ENCODE results near the gene ABHD17C. TPM values are rescaled to one million over a fixed set of nuclear protein-coding genes. Genes with fewer than 3 reads are reported as not detected.
A peak's percentile ranks its signal among the peaks of the same experiment; 100 is the strongest.

The ABHD17C gene
- total RNA-seq, 2 experiments from 2014 or later, result 1.5 to 2.2 TPM

DNA sequence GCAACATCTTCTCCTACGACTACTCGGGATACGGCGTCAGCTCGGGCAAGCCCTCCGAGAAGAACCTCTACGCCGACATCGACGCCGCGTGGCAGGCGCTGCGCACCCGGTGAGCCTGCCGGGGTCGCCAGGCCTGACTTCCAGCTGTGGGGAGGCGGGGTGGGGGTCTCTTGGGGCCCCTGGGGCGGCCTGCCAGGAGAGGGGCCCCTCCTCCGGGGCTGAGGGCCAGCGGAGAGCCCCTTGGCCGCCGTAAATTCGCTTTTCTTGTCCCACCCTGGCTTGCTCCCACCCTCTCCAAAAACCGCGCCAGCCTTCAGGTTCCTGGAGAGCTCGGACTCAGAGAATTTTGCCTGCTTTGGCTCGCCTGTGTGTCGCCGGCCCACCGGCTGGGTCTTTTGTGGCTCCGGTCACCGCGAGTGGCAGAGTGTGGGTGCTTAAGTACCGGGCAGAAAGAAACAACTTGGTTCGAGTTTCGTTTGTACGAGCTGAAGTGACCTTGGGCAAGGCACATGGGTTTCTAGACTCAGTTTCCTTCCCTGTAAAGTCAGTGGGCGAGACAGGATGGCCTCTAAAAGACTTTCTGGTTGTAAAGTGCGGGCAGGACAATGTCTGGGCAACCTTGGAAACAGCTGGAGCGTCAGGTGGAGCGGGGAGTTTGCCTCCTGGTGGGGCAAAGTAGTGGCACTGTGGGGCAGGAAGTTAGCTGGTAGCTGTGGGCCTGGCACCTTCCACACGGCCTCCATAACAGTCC is 976 bp downstream of the ABHD17C start:
- peaks cover 19% of the 10 kb centered on the region for H3K4me1 Mint-ChIP-seq
- H3K36me3 Mint-ChIP-seq, result no peaks in the 10 kb centered on the region
- peak overlapping the region; percentile 79 for H3K4me3 Mint-ChIP-seq
- CTCF ChIA-PET, result interaction anchor here (1.5 to 1.6 kb wide), 2 partner anchors 81 to 570 kb away, joined by 4 to 6 read pairs; no protein-coding TSS in a partner anchor
- peaks cover 57% of the 10 kb centered on the region for H3K27me3 Mint-ChIP-seq
- no peaks in the 10 kb centered on the region for H3K9me3 Mint-ChIP-seq (ENCODE audit: low read depth)
- peak; percentile 28 for ATAC-seq
- peak overlapping the region; percentile 41 for H3K27ac Mint-ChIP-seq
- no peak for DNase-seq

DNA sequence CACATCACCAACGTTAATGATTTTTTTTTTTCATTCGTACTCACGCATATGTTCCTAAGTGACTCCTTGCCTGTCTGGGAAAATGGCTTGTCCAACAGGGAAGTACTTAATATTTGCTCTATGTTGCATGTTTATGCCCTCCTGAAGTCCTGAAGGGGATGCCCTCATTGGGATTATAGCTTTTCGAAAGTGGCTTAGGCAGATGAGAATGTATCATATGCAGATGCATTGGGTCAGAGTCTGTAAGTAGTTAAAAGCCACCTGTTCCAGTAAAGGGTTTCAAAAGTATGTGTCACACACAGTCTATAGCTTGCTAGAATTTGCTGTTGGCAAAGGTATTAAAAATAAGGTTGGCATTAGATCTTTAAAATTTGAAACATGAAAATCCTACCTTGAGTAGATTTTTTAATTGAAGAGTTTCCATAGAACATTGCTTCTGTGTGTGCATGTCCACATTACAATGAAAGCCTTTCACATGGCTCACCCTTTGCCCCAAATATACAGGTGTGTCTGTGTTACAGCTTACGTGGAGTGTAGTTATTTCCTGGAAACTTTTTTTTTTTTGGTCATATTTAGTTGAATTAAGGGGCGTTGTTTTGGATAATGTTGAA is 2.1 kb downstream of the ABHD17C start:
- peaks cover 52% of the 10 kb centered on the region for H3K27me3 Mint-ChIP-seq
- no peak overlapping the region for H3K4me3 Mint-ChIP-seq
- H3K27ac Mint-ChIP-seq, result no peak overlapping the region

DNA sequence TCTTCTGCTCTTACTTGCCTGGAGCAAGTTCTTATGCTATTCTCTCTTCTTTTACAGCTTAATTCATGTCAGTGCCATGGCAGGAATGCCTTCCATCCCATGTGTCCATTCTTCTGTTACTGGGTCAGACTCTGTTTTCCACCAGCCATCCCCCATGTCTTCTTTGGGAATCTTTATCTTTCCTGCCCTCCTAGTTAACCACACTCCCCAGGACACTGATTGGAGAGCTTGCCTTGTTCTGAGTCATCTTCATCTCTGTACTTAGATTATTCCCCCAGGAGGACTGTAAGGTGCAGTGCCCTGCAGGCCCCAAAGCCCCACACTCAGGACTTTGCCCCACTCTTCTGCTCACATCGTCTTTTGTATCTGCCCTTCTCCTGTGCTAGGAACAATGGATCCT is 3.6 kb downstream of the ABHD17C start:
- H3K36me3 Mint-ChIP-seq, result no peaks in the 10 kb centered on the region
- CTCF ChIA-PET, result no interaction called here

More for the DNA sequence above, 2.1 kb downstream of the ABHD17C start:
- CTCF ChIA-PET, result interaction anchor here (0.6 to 1.6 kb wide), 2 partner anchors 569 to 1690 kb away, joined by 4 to 5 read pairs; no protein-coding TSS in a partner anchor
- H3K9me3 Mint-ChIP-seq (ENCODE audit: low read depth), result no peaks in the 10 kb centered on the region
- DNase-seq (no peak), ATAC-seq (no peak)
- no peaks in the 10 kb centered on the region for H3K36me3 Mint-ChIP-seq
- peaks cover 19% of the 10 kb centered on the region for H3K4me1 Mint-ChIP-seq

DNA sequence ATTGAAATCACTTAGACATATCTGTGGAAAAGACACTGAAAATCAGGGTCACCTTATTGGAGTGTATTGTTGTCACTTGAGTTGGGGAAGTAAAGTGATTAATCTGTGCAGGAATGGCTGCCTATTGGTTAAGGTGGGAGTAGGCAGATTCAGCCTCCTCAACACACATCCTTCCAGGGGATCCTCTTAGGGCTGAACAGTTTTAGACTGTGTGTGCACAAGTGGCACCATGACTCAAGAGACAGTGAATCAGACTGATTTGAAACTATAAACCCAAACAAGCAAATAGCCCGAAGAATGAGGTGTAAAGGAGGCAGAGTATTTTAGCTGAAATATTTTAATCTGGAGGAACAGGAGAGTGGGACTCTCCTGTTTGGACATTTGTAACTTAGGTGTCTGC is 4.9 kb downstream of the ABHD17C start:
- Mint-ChIP-seq H3K4me1 (peaks cover 15% of the 10 kb centered on the region), H3K36me3 (no peaks in the 10 kb centered on the region), H3K27me3 (peaks cover 41% of the 10 kb centered on the region), H3K27ac (no peak overlapping the region), H3K4me3 (no peak overlapping the region), H3K9me3 (ENCODE audit: low read depth) (no peaks in the 10 kb centered on the region)
- ATAC-seq (no peak), DNase-seq (no peak)
- CTCF ChIA-PET, result no interaction called here

More for the DNA sequence above, 3.6 kb downstream of the ABHD17C start:
- Mint-ChIP-seq H3K4me3 (no peak overlapping the region), H3K4me1 (peaks cover 19% of the 10 kb centered on the region), H3K27me3 (peaks cover 48% of the 10 kb centered on the region), H3K27ac (no peak overlapping the region), H3K9me3 (ENCODE audit: low read depth) (no peaks in the 10 kb centered on the region)
- DNase-seq (no peak), ATAC-seq (no peak)

DNA sequence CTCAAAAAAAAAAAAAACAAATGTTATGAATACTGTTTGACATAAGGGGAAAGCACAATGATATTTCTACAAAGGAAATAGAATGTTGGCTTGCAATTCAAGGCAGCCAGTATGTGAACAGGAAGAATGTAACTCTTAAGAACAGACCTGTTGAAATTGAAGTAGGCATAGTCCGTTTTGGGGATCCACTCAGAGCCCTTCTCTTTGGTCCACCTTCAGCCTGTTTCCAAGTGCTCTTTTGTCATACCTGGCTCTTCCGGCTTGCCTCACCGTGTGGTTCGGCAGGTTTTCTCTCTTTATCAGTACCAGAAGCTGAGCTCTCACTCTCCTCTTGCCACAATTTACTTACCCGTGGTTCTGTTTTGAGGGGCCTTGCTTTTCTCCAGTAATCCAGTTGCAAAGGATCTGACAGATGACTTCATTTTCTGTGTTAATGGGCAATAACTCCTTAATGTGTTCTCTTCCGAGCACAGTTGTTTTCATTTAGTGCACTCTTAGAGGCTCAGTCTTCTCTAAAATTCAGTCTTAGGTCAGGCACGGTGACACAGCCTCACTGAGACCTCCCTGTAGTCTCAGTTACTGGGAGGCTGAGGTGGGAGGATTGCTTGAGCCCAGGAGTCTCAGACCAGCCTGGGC is 6.7 kb downstream of the ABHD17C start:
- Mint-ChIP-seq H3K4me3 (no peak overlapping the region), H3K9me3 (ENCODE audit: low read depth) (no peaks in the 10 kb centered on the region), H3K27me3 (peaks cover 42% of the 10 kb centered on the region), H3K27ac (no peak overlapping the region), H3K4me1 (peaks cover 6% of the 10 kb centered on the region), H3K36me3 (no peaks in the 10 kb centered on the region)
- DNase-seq, result no peak
- CTCF ChIA-PET, result interaction anchor here (0.7 kb wide), 1 partner anchor 17 kb away, joined by 3 read pairs; no protein-coding TSS in a partner anchor
- no peak for ATAC-seq

DNA sequence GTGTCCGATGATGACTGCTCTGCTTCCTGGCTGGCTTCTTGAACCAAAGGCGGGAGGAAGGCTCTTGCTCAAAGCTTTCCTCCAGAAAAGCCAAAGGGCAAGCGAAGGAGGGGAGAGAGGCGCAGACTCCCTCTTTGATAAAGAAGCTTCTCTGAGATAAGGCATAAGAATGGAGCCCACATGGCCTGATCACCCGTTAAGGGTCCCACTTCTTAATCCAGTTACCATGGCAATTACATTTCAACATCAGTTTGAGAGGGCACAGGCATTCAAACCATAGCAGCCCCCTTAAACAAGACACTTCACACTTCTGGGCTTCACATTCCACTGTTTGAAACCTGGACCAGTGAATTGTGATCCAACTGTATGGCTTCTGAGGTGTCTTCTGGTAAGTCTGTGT is 8.0 kb downstream of the ABHD17C start:
- DNase-seq (no peak), ATAC-seq (no peak)
- no peaks in the 10 kb centered on the region for H3K36me3 Mint-ChIP-seq
- H3K27me3 Mint-ChIP-seq, result peaks cover 35% of the 10 kb centered on the region
- no peak overlapping the region for H3K27ac Mint-ChIP-seq
- H3K4me1 Mint-ChIP-seq, result peaks cover 3% of the 10 kb centered on the region
- H3K9me3 Mint-ChIP-seq (ENCODE audit: low read depth), result no peaks in the 10 kb centered on the region
- no peak overlapping the region for H3K4me3 Mint-ChIP-seq
- CTCF ChIA-PET, result no interaction called here

DNA sequence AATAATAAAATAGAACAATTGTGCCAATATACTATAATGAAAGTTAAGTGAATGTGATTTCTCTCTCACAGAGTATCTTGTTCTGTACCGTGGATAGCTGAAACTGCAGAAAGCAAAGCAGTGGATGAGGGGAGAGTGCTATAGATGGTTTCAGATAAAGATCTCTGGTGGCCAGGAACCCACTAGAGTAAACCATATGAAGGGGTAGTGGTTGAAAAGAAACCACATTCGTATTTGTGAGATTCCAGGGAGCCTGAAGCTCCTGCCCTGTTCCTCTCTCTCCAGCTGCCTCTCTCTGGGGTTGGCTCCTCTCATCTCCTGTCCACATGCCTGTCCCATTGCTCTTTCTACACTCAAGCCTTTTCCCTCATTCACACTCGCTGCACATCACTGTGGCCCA is 8.9 kb downstream of the ABHD17C start:
- no peak overlapping the region for H3K4me3 Mint-ChIP-seq
- H3K27ac Mint-ChIP-seq, result no peak overlapping the region
- peaks cover 31% of the 10 kb centered on the region for H3K27me3 Mint-ChIP-seq
- H3K9me3 Mint-ChIP-seq (ENCODE audit: low read depth), result no peaks in the 10 kb centered on the region
- H3K36me3 Mint-ChIP-seq, result no peaks in the 10 kb centered on the region
- no peak for ATAC-seq
- no peak for DNase-seq
- peaks cover 3% of the 10 kb centered on the region for H3K4me1 Mint-ChIP-seq
- CTCF ChIA-PET, result no interaction called here

DNA sequence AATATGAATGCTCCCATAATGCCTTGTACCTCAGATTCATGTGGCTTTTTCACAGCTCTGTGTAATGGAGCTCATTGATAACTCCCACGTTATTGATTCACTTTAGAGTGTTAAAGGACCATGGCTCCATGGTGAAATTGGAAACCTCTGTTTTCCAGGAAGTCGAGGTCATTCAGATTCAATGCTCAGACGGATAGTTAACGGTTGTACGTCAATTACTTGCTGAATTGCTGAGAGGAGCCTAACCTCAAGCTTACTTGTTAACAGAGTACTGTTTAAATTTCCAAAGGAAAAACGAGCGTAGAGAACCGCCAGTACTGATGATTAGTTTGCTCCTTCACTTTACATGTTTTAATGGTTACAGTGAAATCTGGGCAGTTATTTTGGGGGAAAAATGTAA is 11.1 kb downstream of the ABHD17C start:
- H3K9me3 Mint-ChIP-seq (ENCODE audit: low read depth), result no peaks in the 10 kb centered on the region
- H3K36me3 Mint-ChIP-seq, result no peaks in the 10 kb centered on the region
- no peak for DNase-seq
- no peak for ATAC-seq
- no peak overlapping the region for H3K4me3 Mint-ChIP-seq
- CTCF ChIA-PET, result no interaction called here
- peaks cover 13% of the 10 kb centered on the region for H3K4me1 Mint-ChIP-seq
- no peak overlapping the region for H3K27ac Mint-ChIP-seq
- H3K27me3 Mint-ChIP-seq, result peaks cover 32% of the 10 kb centered on the region

DNA sequence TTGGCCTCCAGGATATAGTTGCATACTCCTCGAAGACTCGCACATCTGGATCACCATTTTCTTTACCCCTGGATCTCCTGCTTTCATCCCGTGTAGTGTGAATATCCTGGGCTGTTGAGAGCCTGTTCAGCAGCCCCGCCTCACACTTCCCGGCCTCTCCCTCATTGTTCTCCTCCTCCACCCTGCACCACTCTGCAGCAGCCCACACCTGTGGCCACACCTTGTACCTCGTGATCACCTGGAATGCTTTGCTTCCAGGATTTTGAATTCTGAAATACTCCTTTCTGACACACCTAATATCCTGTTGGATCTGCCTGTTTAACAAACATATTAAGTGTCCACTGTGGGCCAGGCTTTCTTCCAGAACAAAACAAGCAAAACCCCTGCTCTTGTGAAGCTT is 14.4 kb downstream of the ABHD17C start:
- Mint-ChIP-seq H3K27ac (no peak overlapping the region), H3K36me3 (no peaks in the 10 kb centered on the region), H3K4me1 (peaks cover 23% of the 10 kb centered on the region), H3K27me3 (peaks cover 18% of the 10 kb centered on the region), H3K9me3 (ENCODE audit: low read depth) (no peaks in the 10 kb centered on the region), H3K4me3 (no peak overlapping the region)
- DNase-seq (no peak), ATAC-seq (no peak)
- CTCF ChIA-PET, result no interaction called here

DNA sequence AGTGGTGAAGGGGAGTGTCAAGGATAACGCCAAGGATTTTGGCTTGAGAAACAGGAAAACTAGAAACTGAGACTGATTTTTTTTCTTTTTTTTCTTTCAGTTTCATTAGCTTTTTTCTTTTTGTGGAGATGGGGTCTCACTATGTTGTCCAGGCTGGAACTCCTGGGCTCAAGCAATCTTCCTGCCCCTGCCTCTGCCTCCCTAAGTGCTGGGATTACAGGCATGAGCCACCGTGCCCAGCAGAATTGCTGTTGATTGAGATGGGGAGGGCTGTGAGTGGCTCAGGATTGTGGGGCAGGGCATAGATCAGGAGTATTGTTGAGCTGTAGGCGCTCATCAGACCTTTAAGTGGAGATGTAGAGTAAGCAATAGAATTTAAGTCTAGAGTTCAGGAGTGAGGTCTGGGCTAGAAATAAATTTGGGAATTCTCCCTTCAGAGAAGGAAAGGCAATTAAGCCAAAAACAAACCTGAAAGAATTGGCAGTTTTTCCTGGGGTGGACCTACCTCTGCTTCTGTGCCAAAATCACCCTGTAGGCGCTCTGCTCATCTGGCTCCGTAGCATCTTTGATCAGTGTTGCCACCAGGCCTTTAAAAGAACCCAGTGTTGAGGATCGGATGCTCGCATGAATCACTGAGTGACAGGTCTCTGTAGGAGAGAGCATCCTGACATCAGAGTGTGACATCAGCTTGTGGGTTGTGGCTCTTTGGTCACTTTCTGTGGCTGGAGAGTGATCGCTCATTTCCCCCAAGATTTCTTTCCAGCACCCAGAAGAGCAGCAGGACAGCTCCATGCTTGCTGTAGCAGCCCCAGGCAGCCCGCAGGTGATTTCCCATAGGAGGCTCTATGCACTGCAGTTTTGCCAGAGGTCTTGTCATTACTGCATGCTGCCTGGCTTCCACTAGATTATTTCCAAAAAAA is 15.8 kb downstream of the ABHD17C start:
- DNase-seq, result peak; percentile 84
- Mint-ChIP-seq H3K4me3 (no peak overlapping the region), H3K9me3 (ENCODE audit: low read depth) (no peaks in the 10 kb centered on the region), H3K27ac (peak overlapping the region; percentile 13), H3K4me1 (peaks cover 23% of the 10 kb centered on the region), H3K27me3 (peaks cover 15% of the 10 kb centered on the region), H3K36me3 (no peaks in the 10 kb centered on the region)
- CTCF ChIA-PET, result no interaction called here
- ATAC-seq, result peak; percentile 89

DNA sequence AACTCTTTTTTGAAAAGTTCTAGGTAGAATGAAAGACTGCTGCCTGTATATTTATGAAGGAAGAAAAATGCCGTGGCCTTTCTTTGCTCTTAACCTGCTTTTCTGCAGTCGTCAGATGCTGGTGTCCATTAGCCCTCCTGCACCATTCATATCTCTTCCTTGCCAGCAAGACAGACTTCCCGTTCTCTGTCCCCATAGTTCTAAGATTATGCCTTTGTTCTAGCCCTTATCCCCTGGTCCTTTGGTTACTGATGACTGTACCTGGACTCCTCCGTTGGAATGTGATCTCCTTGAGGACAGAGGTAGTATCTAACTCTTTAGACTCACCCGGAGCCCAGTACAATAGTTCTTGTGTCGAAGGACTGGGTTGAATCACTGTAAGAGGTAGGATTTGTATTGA is 16.8 kb downstream of the ABHD17C start:
- H3K4me3 Mint-ChIP-seq, result no peak overlapping the region
- no peak for ATAC-seq
- H3K27me3 Mint-ChIP-seq, result peaks cover 10% of the 10 kb centered on the region
- DNase-seq, result no peak
- no peaks in the 10 kb centered on the region for H3K36me3 Mint-ChIP-seq
- CTCF ChIA-PET, result interaction anchor here (1.0 kb wide), 1 partner anchor 65 kb away, joined by 3 read pairs; no protein-coding TSS in a partner anchor
- H3K4me1 Mint-ChIP-seq, result peaks cover 23% of the 10 kb centered on the region
- no peaks in the 10 kb centered on the region for H3K9me3 Mint-ChIP-seq (ENCODE audit: low read depth)
- H3K27ac Mint-ChIP-seq, result no peak overlapping the region

DNA sequence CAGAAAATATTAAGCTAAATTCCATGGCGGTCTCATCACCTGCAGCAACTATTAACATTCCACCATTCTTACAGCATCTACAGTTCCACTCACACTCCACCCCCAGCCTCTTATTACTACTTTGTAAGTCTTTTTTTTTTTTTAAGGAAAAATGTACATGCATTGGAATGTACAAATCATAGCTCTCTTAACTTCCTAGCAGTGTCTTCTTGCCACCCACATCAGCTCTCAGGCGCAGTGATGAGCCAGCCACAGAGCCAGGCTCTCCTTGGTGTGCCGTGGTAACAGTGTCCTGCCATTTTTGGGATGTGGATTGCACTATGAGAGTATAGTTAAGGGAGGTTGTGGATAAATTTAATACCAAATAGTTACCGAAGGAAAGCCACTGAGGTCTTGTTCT is 17.8 kb downstream of the ABHD17C start:
- no peak overlapping the region for H3K4me3 Mint-ChIP-seq
- peaks cover 8% of the 10 kb centered on the region for H3K27me3 Mint-ChIP-seq
- H3K36me3 Mint-ChIP-seq, result no peaks in the 10 kb centered on the region
- no peak for DNase-seq
- H3K4me1 Mint-ChIP-seq, result peaks cover 23% of the 10 kb centered on the region
- ATAC-seq, result no peak
- CTCF ChIA-PET, result interaction anchor here (1.0 kb wide), 1 partner anchor 64 kb away, joined by 3 read pairs; no protein-coding TSS in a partner anchor
- no peak overlapping the region for H3K27ac Mint-ChIP-seq
- H3K9me3 Mint-ChIP-seq (ENCODE audit: low read depth), result no peaks in the 10 kb centered on the region

DNA sequence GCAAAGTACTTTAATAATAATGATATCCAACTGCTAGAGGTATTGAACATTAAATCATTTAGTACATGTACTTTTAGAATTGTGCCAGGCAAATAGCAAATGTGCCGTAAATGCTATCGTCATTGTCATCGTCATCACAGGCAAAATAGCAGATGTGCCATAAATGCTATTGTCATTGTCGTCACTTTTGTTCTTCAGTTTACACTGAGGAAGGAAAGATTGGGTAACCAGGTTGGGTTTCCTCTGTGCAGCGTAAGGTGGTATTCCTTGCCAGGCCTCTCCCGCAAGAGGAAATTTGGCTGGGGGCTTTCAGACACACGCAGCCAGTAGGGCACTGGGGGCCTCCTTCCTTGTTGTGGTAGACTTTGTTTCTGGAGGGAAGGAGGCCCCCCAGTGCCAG is 26.4 kb downstream of the ABHD17C start:
- H3K27ac Mint-ChIP-seq, result no peak overlapping the region
- no peaks in the 10 kb centered on the region for H3K36me3 Mint-ChIP-seq
- H3K4me1 Mint-ChIP-seq, result no peaks in the 10 kb centered on the region
- no peaks in the 10 kb centered on the region for H3K27me3 Mint-ChIP-seq
- ATAC-seq (no peak), DNase-seq (no peak)
- CTCF ChIA-PET, result no interaction called here
- no peak overlapping the region for H3K4me3 Mint-ChIP-seq
- H3K9me3 Mint-ChIP-seq (ENCODE audit: low read depth), result no peaks in the 10 kb centered on the region

Data from activated CD8-positive, alpha-beta memory T cell treated with anti-CD3 and anti-CD28 coated beads, Interleukin-2, amount 10 ng/mL, durations not matched to agents 7 days and 5 days (primary cell).